GM12892 (cell line): ENCODE data around the gene SHISA8.

Experiments
- DNase-seq: peaks from one replicate; pipeline ENCODE4 v3.0.0; 2011; ENCODE audit not compliant: insufficient read length
- FAIRE-seq: peaks from 2 replicates; lab custom pipeline; 2011; peaks lifted over from hg19 to GRCh38; lab: Jason Lieb, UNC
- POLR2A ChIP-seq: IDR thresholded peaks from 2 replicates; pipeline ENCODE4 v1.6.1; 2011; ENCODE audit warnings: low read depth, low read length, control low read depth
- POLR2AphosphoS5 ChIP-seq: IDR thresholded peaks from 2 replicates; pipeline ENCODE4 v1.6.1; 2011; ENCODE audit warnings: low read depth, low read length, control low read depth
- TAF1 ChIP-seq: IDR thresholded peaks from 2 replicates; pipeline ENCODE4 v1.6.1; 2011; ENCODE audit warnings: low read depth, mild to moderate bottlenecking, control low read depth, low read length, borderline replicate concordance

The SHISA8 gene

DNA sequence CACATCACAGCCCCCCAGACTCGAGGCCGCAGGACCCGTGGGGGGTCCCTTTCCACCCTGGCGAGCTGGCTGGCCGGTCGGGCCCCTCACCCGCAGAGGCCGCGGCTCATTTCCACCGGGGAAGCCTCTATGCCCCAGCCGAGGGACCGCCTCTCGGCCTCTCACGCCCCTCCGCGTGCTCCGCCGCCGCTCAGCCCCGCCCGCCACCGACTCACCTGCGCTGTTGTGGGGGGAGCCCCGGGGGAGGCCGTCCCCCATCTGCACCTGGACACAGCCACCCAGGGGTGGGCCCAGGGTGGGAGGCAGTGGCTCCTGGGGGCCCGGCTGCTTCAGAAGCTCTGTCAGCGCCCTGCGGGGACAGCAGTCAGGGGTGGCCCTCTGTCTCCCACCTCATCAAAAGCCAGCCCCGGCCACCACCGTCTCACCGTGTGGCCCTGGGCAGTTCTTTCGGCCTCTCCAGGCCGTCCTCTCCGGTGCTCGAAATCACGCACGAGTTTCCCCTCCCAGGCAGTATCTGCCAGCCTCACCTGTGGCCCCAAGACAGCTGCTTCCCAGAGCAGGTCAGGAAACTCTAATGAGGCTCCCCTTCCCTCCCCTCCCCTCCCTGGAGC, 3.8 kb downstream of the SHISA8 start:
- DNase-seq, result no peak
- TF ChIP-seq POLR2A, result no peak
- TF ChIP-seq TAF1, result no peak
- no peak for TF ChIP-seq POLR2AphosphoS5
- FAIRE-seq, result peak; percentile 42

DNA sequence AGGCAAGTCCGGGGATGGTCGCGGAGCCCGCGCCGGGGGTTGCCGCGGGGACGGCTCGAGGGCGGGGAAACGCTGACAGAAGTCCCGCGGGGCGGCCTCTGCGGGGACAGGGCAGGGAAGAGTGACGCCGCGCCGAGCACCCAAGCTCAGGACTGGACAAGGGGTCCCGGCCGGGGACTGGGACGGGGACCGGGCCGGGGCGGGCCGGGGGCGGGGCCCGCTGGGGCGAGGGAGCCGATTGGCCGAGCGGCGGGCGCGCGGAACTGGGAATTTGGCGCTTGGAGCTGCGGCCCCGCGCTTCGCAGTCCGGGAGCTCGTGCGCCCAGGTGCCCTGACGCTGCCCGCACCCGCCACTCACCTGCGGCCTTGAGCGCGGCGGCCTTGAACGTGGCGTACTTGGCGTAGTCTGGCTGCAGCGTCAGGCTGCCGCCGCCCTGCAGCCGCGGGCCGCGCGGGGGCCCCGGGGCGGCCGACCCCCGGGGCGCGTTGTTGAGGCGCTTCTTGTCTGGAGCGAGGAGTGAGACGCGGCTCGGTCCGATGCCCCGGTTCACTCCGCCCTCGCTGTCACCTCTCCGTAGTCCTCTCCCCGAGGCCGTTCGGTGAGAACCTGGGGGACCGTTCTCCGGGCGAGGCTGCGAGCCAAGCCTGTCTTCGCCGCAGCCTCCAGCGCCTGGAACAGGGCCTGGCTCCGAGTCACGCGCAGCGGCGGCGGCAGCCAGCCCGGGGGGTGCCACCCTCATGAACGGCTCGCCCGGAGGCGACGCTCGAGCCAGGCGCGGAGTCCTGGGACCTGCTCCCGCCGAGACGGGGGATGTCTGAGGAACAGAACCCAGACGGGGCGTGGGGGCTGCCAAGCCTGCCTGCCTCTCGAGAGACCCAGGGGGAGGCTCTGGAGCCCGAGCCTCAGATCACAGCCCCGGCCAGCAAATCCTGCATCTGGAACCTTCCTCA, 4.5 kb downstream of the SHISA8 start:
- peak; percentile 17 for FAIRE-seq
- TF ChIP-seq POLR2A (no peak), TAF1 (no peak), POLR2AphosphoS5 (no peak)
- no peak for DNase-seq

- TF ChIP-seq POLR2AphosphoS5 (no peak), POLR2A (no peak), TAF1 (no peak)
- FAIRE-seq (no peak), DNase-seq (no peak)
Measured at GRCh38 chr22:41909310-41910049, 5.4 kb downstream of the SHISA8 start.

DNA sequence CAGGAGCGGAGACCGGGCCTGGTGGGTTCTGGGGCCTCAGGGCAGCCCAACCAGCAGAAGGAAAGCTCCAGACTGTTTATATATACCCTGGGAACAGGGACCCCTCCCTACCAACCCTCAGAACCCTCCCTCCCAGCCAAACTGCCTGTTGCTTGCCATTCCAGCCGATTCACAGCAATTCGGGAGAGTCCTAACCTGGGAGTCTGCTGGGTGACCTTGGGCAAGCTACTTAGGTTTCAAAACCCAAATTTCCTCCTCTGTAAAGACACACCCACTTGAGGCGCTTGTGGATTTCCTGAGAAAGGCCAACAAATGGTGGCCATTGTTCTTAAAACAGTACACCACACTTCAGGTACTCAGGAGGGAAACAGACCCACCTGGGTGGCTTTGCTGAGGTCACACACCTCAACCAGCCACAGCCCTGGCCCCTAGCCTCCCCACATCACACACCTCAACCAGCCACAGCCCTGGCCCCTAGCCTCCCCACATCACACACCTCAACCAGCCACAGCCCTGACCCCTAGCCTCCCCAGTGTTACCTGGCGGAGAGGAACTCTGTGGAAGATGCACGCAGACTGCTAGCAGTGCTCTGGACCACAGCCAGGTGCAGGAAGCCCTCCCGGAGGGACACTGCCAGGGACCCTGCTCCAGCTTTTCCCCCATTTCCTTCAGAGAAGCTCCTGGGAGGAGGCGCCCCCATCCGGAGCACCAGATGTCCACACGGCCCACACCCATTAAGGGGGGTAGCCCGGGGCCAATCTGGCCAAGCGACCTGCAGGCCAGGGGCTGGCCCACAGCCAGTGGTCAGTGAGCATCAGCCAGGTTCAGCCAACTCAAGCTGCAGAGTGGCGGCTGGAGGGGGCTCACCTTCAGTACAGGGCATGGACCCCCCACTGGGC, 6.2 kb downstream of the SHISA8 start:
- no peak for DNase-seq
- TF ChIP-seq POLR2AphosphoS5, result no peak
- no peak for TF ChIP-seq TAF1
- no peak for TF ChIP-seq POLR2A
- peak; percentile 89 for FAIRE-seq

DNA sequence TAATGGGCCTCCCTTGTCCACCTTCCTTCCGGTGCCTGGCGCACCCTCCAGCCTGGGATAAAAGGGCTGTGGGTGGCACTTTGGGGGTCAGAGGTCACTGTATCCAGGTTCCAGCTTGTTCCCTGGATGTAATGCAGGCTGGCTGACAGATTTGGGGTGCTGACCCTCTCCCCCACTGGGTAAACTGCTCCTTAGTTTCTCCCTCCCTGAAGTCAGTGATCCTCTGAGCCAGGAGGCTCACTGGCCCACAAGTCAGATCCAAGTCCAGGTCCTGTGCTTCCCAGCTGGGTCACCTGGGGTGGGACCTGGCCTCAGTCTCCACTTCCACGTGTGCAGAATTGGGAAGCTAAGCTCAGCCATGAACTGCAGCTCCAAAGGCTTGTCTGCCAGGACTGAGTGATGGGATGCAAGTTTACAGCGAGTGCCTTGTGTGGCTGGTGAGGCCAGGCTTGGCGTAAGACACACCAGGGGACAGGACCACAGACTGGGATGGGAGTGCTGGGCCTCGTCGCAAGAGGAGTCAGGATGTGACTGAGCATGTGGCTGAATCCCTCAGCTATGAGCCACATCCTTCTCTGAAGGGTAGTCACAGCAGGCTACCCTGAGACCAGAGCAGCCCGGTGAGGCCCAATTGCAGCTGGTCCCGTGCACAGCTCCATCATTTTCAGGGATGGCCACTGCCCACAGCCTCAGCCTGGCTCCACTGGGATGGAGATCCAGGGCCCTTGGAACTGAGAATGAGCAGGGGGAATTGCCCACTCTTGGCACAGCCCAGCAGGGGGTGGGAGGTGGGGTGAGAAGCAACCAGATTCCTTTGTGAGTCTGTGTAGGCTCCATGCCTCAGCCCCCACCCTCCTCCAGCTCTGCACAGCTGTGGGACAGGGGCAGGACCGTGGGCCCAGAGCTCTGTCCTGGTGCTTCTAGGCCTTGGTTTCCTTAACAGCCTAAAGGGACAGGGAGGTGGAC, 7.2 kb downstream of the SHISA8 start:
- TF ChIP-seq TAF1 (no peak), POLR2A (no peak; the same call in none of the 2 replicates), POLR2AphosphoS5 (peak; percentile 12; the same call in 1 of the 2 replicates)
- FAIRE-seq, result no peak
- DNase-seq, result no peak

- FAIRE-seq (no peak), DNase-seq (no peak)
- TF ChIP-seq TAF1 (no peak), POLR2AphosphoS5 (peak; percentile 23; the same call in 1 of the 2 replicates)
Measured at GRCh38 chr22:41906822-41907221, 8.1 kb downstream of the SHISA8 start.

DNA sequence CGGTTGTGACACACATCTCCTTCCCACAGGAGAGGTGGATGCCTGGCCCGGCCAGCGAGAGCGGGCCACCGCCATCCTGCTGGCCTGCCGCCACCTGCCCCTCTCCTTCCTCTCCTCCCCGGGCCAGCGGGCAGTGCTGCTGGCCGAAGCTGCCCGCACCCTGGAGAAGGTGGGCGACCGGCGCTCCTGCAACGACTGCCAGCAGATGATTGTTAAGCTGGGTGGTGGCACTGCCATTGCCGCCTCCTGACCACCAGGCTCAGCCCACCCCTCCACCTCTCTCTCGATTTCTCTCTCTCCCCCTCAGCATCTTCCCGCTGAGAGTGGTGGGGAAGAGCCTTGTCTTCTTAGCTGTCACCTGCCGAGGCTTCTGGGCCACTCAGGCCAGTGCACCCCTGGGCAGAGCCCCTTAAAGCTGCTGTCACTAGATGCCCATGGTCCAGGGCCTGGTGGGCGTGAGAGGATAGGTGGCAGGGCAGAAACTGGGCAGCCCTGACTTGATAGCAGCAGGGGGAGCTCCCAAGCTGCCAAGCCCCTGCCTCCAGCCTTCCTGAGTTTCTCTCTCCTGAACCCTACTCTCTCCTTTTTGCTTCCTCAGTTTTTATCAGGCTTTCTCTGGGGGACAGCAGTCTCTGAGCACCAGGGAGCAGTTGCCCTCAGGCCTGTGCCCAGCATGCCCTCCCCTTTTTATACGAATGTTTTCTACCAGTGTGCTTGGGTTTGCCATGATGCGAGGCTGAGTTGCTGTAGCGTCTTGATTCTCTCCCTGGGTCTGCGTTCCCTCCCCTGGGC, 9.3 kb downstream of the SHISA8 start:
- FAIRE-seq (no peak), DNase-seq (no peak)
- TF ChIP-seq TAF1, result no peak
- TF ChIP-seq POLR2AphosphoS5, result peak; percentile 43; the same call in 1 of the 2 replicates
- peak; percentile 47; the same call in 1 of the 2 replicates for TF ChIP-seq POLR2A

DNA sequence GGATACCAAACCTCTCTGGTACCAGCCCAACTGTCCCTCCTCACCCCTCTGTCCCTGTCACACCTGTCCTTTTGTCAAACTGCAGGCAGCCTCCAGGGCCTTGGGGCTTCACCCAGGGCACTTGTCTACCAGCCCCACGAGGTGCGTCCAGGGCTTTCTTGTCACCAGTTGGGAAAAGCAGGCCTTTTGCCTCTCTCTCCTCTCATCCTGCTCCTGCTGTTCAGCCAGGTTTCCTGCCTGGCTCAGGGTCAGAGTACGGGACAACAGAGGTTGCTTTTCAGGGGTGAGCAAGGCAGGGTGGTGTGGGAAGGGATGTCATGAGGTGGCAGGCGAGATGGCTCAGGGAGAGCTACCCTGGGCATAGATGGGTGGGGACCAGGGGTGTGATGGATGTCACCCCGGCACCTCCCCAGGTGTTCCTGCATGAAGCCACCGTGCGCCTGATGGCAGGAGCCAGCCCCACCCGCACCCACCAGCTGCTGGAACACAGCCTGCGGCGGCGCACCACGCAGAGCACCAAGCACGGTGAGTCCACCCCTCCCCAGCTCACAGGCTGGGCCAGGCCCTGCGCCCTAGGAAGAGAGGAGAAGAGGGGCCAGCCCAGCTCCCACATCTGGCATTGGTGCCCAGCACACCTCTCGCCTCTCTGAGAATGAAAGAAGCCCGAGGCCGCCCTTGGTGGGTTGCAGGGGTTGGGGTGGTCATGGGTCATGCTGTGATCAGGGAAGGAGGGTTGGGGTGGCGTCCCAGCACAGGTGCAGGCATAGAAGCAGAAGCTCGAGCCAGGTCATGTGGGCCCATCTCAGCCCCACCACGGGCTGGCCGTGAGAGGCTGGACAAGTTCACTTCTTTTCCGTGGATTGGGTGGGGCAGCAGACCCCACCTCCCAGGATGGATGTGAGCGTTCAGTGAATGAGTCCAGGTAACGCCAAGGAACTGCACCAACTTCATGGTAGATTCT, 10.1 kb downstream of the SHISA8 start:
- FAIRE-seq (no peak), DNase-seq (no peak)
- TF ChIP-seq TAF1 (no peak), POLR2AphosphoS5 (no peak), POLR2A (peak; percentile 16; the same call in 1 of the 2 replicates)
